DMS114 treated with DMSO at 0.1 percent for 48 hours (cell line): ENCODE results near the gene CATSPER3.

ENCODE experiments used
- DNase-seq: peaks from one replicate; lab custom pipeline; 2025; ENCODE audit not compliant: unreplicated experiment; lab: John Stamatoyannopoulos, UW

CATSPER3 gene

GRCh38 chr5:135040333-135041144 is 72.8 kb downstream of the CATSPER3 start:
- DNase-seq: no peak

- no peak for DNase-seq
Measured at GRCh38 chr5:135041145-135041587, 73.5 kb downstream of the CATSPER3 start.

- no peak for DNase-seq
Measured at GRCh38 chr5:135041726-135042125, 74.0 kb downstream of the CATSPER3 start.

- no peak for DNase-seq
Measured at GRCh38 chr5:135042595-135042994, 74.9 kb downstream of the CATSPER3 start.

GRCh38 chr5:135045488-135045887 is 77.8 kb downstream of the CATSPER3 start:
- no peak for DNase-seq

GRCh38 chr5:135046661-135047346 is 79.1 kb downstream of the CATSPER3 start:
- DNase-seq: no peak

- no peak for DNase-seq
Measured at GRCh38 chr5:135047347-135047695, 79.6 kb downstream of the CATSPER3 start.

GRCh38 chr5:135048286-135048685 is 80.6 kb downstream of the CATSPER3 start:
- DNase-seq: no peak

- no peak for DNase-seq
Measured at GRCh38 chr5:135048930-135049329, 81.2 kb downstream of the CATSPER3 start.

- DNase-seq: no peak
Measured at GRCh38 chr5:135050244-135050767, 82.6 kb downstream of the CATSPER3 start.

GRCh38 chr5:135051399-135051798 is 83.7 kb downstream of the CATSPER3 start:
- DNase-seq: no peak

GRCh38 chr5:135051872-135052271 is 84.2 kb downstream of the CATSPER3 start:
- DNase-seq: no peak

GRCh38 chr5:135052511-135053145 is 84.9 kb downstream of the CATSPER3 start:
- DNase-seq: no peak

- DNase-seq: no peak
Measured at GRCh38 chr5:135053278-135053677, 85.6 kb downstream of the CATSPER3 start.

GRCh38 chr5:135053989-135054388 is 86.3 kb downstream of the CATSPER3 start:
- DNase-seq: no peak

GRCh38 chr5:135054546-135054945 is 86.8 kb downstream of the CATSPER3 start:
- no peak for DNase-seq

- DNase-seq: no peak
Measured at GRCh38 chr5:135055396-135055795, 87.7 kb downstream of the CATSPER3 start.

GRCh38 chr5:135056316-135057030 is 88.8 kb downstream of the CATSPER3 start:
- DNase-seq: no peak

- no peak for DNase-seq
Measured at GRCh38 chr5:135057233-135057632, 89.5 kb downstream of the CATSPER3 start.

GRCh38 chr5:135058331-135058732 is 90.6 kb downstream of the CATSPER3 start:
- DNase-seq: no peak
